ENCODE measurements around the gene ZNF592. TPM values are rescaled to one million over a fixed set of nuclear protein-coding genes. Genes with fewer than 3 reads are reported as not detected.
A peak's percentile ranks its signal among the peaks of the same experiment; 100 is the strongest.

ZNF592 gene
- total and polyA plus RNA-seq, 9 of the 15 experiments (the other 6 are each of a cell fraction or from before 2014, with no cell fraction given): 0.88 to 23.8 (median 7.4) TPM

DNA sequence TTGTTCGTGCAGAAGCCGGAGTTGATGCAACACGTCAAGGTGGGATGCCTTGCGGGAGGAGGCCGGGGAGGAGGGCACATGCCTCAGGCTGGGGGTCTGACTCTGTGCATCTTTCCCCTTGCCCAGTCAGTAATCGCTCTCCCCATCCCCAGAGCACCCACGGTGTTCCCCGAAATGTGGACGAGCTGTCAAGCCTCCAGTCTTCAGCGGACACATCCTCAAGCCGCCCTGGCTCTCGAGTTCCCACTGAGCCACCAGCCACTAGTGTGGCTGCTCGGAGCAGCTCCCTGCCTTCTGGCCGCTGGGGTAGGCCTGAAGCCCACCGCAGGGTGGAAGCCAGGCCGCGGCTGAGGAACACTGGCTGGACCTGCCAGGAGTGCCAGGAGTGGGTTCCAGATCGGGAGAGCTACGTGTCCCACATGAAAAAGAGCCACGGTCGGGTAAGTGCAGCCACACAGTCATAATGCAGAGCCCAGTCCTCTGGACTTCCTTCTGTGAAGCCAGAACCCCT lies 50.1 kb downstream of the ZNF592 start:
- Histone ChIP-seq H3K27ac (ENCODE audit: extremely low read depth, low read depth, low read length) (no peak overlapping the region), H3K4me3 (no peak overlapping the region), H3K9me1 (ENCODE audit: control insufficient read depth, insufficient read depth, low read length) (no peaks in the 10 kb centered on the region), H2AFZ (ENCODE audit: low read depth, low read length) (no peak overlapping the region), H3K36me3 (ENCODE audit: control insufficient read depth, insufficient read depth, low read length) (peaks cover 74% of the 10 kb centered on the region), H4K20me1 (replicated peaks; ENCODE audit: control insufficient read depth, insufficient read depth, low read length) (no peaks in the 10 kb centered on the region), H3K9ac (ENCODE audit: insufficient read depth in 1 of 2, low read depth in 2 of 2, low read length in 2 of 2) (no peak overlapping the region), H3K4me1 (replicated peaks in 1 of 2; ENCODE audit: control insufficient read depth in 2 of 2, insufficient read depth in 2 of 2, low read length in 2 of 2) (no peaks in the 10 kb centered on the region), H3K79me2 (ENCODE audit: control insufficient read depth, insufficient read depth, low read length) (no peaks in the 10 kb centered on the region), H3K27me3 (ENCODE audit: control insufficient read depth in 2 of 2, insufficient read depth in 2 of 2, low read length in 2 of 2) (no peaks in the 10 kb centered on the region), H3K4me2 (ENCODE audit: insufficient read depth, low read length) (no peak overlapping the region), H3K9me3 (replicated peaks; ENCODE audit: control insufficient read depth, insufficient read depth, low read depth, low read length) (no peaks in the 10 kb centered on the region)
- FAIRE-seq: no peak
- 94% methylated on average over 19 of the region's 21 CpGs for WGBS (ENCODE audit: insufficient coverage, low coverage, missing lambda C conversion rate)
- in situ Hi-C loops (cut with MboI) (no loop called here), intact Hi-C loops (cut with micrococcal nuclease) (no loop called here)
- CTCF ChIA-PET (ENCODE audit: low intra/inter-chr PET ratio): no interaction called here
- BruUV-seq (replicated peaks): no TSS peak
- no peak for DNase-seq (ENCODE audit: extremely low read depth in 1 of 4, low spot score in 3 of 4)
- no peak for ATAC-seq
- TF ChIP-seq PCBP1 (IDR thresholded peaks at IDR 0.05; ENCODE audit: low read depth, low read length, poor library complexity, severe bottlenecking) (no peak), POLR2G (IDR thresholded peaks at IDR 0.05; ENCODE audit: low read depth, low read length) (peak; percentile 22; the same call in 1 of the 2 replicates), RBM22 (IDR thresholded peaks at IDR 0.05; ENCODE audit: low read depth, low read length, poor library complexity, severe bottlenecking) (peak; percentile 28), ZNF431 (CRISPR knock-in tag; IDR thresholded peaks at IDR 0.05) (no peak)
- POLR2A ChIA-PET: interaction anchor here (0.6 to 0.7 kb wide), 2 partner anchors 20 to 164 kb away, joined by 3 read pairs; no protein-coding TSS in a partner anchor

DNA sequence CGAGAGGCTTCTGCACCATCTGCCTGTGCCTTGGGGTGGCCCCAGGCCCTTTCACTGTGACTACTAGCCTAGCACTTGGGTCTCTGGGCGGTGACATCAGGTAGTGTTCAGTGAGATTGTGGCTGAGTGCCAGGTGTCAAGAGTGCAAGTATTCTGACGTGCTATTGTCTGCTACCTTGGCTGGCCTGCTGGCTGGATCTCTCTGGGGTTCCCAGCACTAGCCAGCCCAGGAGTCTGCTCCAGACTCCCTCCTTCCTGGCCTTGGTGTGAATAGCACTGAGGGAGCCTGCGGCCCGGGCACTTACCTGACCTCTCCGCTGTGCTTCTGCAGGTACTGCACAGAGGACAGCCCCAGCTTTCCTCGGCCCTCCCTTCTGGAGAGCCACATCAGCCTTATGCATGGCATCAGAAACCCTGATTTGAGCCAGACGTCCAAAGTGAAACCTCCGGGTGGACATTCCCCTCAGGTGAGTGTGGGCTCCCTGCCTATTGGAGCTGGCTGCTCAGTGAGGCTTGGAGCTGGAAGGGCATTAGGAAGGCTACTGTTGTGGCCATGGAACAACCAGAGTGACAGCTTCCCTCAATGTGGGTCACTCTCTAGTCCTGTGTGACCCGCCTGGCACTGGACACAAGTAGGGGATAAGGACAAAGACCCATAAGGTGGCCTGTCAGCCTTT lies 51.3 kb downstream of the ZNF592 start:
- H3K36me3 ChIP-seq (ENCODE audit: control insufficient read depth, insufficient read depth, low read length): peaks cover 74% of the 10 kb centered on the region
- ATAC-seq: no peak
- no peak overlapping the region for H3K4me2 ChIP-seq (ENCODE audit: insufficient read depth, low read length)
- intact Hi-C loops (cut with micrococcal nuclease): no loop called here
- H3K27me3 ChIP-seq (ENCODE audit: control insufficient read depth in 2 of 2, insufficient read depth in 2 of 2, low read length in 2 of 2): no peaks in the 10 kb centered on the region
- DNase-seq (ENCODE audit: extremely low read depth in 1 of 4, low spot score in 3 of 4): no peak
- BruUV-seq (replicated peaks): no TSS peak
- H3K9ac ChIP-seq (ENCODE audit: insufficient read depth in 1 of 2, low read depth in 2 of 2, low read length in 2 of 2): no peak overlapping the region
- no peak for FAIRE-seq
- no peaks in the 10 kb centered on the region for H3K4me1 ChIP-seq (replicated peaks in 1 of 2; ENCODE audit: control insufficient read depth in 2 of 2, insufficient read depth in 2 of 2, low read length in 2 of 2)
- POLR2A ChIA-PET: no interaction called here
- no peaks in the 10 kb centered on the region for H4K20me1 ChIP-seq (replicated peaks; ENCODE audit: control insufficient read depth, insufficient read depth, low read length)
- in situ Hi-C loops (cut with MboI): no loop called here
- 85% methylated on average over 9 of the region's 10 CpGs for WGBS (ENCODE audit: insufficient coverage, low coverage, missing lambda C conversion rate)
- no peak overlapping the region for H3K27ac ChIP-seq (ENCODE audit: extremely low read depth, low read depth, low read length)
- CTCF ChIA-PET (ENCODE audit: low intra/inter-chr PET ratio): no interaction called here
- H2AFZ ChIP-seq (ENCODE audit: low read depth, low read length): no peak overlapping the region
- H3K9me3 ChIP-seq (replicated peaks; ENCODE audit: control insufficient read depth, insufficient read depth, low read depth, low read length): no peaks in the 10 kb centered on the region
- H3K9me1 ChIP-seq (ENCODE audit: control insufficient read depth, insufficient read depth, low read length): no peaks in the 10 kb centered on the region
- H3K79me2 ChIP-seq (ENCODE audit: control insufficient read depth, insufficient read depth, low read length): no peaks in the 10 kb centered on the region
- no peak overlapping the region for H3K4me3 ChIP-seq
- TF ChIP-seq, protein P1, sequence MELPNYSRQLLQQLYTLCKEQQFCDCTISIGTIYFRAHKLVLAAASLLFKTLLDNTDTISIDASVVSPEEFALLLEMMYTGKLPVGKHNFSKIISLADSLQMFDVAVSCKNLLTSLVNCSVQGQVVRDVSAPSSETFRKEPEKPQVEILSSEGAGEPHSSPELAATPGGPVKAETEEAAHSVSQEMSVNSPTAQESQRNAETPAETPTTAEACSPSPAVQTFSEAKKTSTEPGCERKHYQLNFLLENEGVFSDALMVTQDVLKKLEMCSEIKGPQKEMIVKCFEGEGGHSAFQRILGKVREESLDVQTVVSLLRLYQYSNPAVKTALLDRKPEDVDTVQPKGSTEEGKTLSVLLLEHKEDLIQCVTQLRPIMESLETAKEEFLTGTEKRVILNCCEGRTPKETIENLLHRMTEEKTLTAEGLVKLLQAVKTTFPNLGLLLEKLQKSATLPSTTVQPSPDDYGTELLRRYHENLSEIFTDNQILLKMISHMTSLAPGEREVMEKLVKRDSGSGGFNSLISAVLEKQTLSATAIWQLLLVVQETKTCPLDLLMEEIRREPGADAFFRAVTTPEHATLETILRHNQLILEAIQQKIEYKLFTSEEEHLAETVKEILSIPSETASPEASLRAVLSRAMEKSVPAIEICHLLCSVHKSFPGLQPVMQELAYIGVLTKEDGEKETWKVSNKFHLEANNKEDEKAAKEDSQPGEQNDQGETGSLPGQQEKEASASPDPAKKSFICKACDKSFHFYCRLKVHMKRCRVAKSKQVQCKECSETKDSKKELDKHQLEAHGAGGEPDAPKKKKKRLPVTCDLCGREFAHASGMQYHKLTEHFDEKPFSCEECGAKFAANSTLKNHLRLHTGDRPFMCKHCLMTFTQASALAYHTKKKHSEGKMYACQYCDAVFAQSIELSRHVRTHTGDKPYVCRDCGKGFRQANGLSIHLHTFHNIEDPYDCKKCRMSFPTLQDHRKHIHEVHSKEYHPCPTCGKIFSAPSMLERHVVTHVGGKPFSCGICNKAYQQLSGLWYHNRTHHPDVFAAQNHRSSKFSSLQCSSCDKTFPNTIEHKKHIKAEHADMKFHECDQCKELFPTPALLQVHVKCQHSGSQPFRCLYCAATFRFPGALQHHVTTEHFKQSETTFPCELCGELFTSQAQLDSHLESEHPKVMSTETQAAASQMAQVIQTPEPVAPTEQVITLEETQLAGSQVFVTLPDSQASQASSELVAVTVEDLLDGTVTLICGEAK (IDR thresholded peaks at IDR 0.05): no peak
- TF ChIP-seq, protein P1 (CRISPR knock-in tag; IDR thresholded peaks at IDR 0.05): no peak

Data from K562 (cell line).